ENCODE results near the gene CAMSAP2.

Gene CAMSAP2

DNA sequence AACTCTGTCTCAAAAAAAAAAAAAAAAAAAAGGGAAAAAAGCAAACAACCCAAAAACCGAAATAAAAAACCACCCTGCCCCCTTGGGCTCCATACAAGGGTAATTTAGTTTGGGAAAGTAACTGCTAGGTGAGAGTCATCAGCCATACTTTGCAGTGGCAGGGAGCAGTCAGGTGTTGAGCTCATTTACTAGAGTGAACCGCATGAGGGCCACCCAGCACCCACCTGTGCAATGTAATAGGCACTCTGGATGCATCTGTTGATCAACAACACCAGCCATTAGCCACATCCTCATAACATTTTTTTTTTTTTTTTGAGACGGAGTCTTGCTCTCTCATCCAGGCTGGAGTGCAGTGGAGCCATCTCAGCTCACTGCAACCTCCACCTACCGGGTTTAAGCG lies 165.1 kb downstream of the CAMSAP2 start:
- no peak for DNase-seq (ENCODE audit: low spot score)
- Mint-ChIP-seq H3K9me3 (no peaks in the 10 kb centered on the region), H3K27ac (no peak overlapping the region), H3K4me1 (ENCODE audit: low read depth) (peaks cover 9% of the 10 kb centered on the region), H3K4me3 (no peak overlapping the region), H3K36me3 (ENCODE audit: low read depth) (no peaks in the 10 kb centered on the region), H3K27me3 (ENCODE audit: low read depth) (peaks cover 37% of the 10 kb centered on the region)

GRCh38 chr1:200904772-200905171 lies 166.1 kb downstream of the CAMSAP2 start:
- Mint-ChIP-seq H3K36me3 (ENCODE audit: low read depth) (no peaks in the 10 kb centered on the region), H3K9me3 (no peaks in the 10 kb centered on the region), H3K27ac (no peak overlapping the region), H3K4me1 (ENCODE audit: low read depth) (peaks cover 9% of the 10 kb centered on the region), H3K4me3 (no peak overlapping the region), H3K27me3 (ENCODE audit: low read depth) (peaks cover 41% of the 10 kb centered on the region)
- DNase-seq (ENCODE audit: low spot score), result no peak

GRCh38 chr1:200905411-200906052 lies 166.8 kb downstream of the CAMSAP2 start:
- peak; percentile 49 for DNase-seq (ENCODE audit: low spot score)
- Mint-ChIP-seq H3K9me3 (no peaks in the 10 kb centered on the region), H3K4me1 (ENCODE audit: low read depth) (peaks cover 9% of the 10 kb centered on the region), H3K4me3 (no peak overlapping the region), H3K27me3 (ENCODE audit: low read depth) (peaks cover 48% of the 10 kb centered on the region), H3K27ac (no peak overlapping the region), H3K36me3 (ENCODE audit: low read depth) (no peaks in the 10 kb centered on the region)

GRCh38 chr1:200906491-200906890 lies 167.8 kb downstream of the CAMSAP2 start:
- peaks cover 46% of the 10 kb centered on the region for H3K27me3 Mint-ChIP-seq (ENCODE audit: low read depth)
- no peak for DNase-seq (ENCODE audit: low spot score)
- no peaks in the 10 kb centered on the region for H3K36me3 Mint-ChIP-seq (ENCODE audit: low read depth)
- H3K4me3 Mint-ChIP-seq, result no peak overlapping the region
- peaks cover 9% of the 10 kb centered on the region for H3K4me1 Mint-ChIP-seq (ENCODE audit: low read depth)
- no peak overlapping the region for H3K27ac Mint-ChIP-seq
- no peaks in the 10 kb centered on the region for H3K9me3 Mint-ChIP-seq

DNA sequence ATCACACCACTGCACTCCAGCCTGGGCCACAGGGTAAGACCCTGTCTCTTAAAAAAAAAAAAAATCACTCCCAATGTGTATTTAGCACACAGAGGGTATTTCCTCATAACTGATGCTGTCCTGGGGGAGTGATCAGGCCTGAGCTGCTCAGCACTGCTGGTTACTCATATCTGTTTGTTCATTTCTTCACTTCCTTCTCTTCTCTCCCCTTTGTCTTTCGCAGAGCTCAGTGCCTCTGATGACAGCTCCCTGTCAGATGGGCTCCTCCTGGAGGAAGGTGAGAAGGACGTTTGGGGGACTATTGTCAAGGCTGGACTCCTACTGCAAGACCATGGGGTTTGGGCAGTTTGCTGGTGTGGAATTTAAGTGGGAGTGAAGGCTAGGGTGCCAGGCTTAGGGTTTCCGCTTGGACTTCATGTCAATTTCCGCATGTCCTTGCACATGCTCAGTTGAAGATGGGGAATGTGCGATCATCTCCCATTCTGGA lies 169.0 kb downstream of the CAMSAP2 start:
- Mint-ChIP-seq H3K4me1 (ENCODE audit: low read depth) (peaks cover 9% of the 10 kb centered on the region), H3K9me3 (no peaks in the 10 kb centered on the region), H3K4me3 (no peak overlapping the region), H3K36me3 (ENCODE audit: low read depth) (no peaks in the 10 kb centered on the region), H3K27ac (peak overlapping the region; percentile 18), H3K27me3 (ENCODE audit: low read depth) (peaks cover 41% of the 10 kb centered on the region)
- DNase-seq (ENCODE audit: low spot score), result no peak

- Mint-ChIP-seq H3K27me3 (ENCODE audit: low read depth) (peaks cover 39% of the 10 kb centered on the region), H3K27ac (no peak overlapping the region), H3K9me3 (no peaks in the 10 kb centered on the region), H3K4me3 (no peak overlapping the region), H3K36me3 (ENCODE audit: low read depth) (no peaks in the 10 kb centered on the region), H3K4me1 (ENCODE audit: low read depth) (peaks cover 9% of the 10 kb centered on the region)
- no peak for DNase-seq (ENCODE audit: low spot score)
Observed at GRCh38 chr1:200908191-200908868, 169.6 kb downstream of the CAMSAP2 start.

GRCh38 chr1:200909071-200909470 lies 170.4 kb downstream of the CAMSAP2 start:
- no peaks in the 10 kb centered on the region for H3K9me3 Mint-ChIP-seq
- no peak overlapping the region for H3K4me3 Mint-ChIP-seq
- H3K4me1 Mint-ChIP-seq (ENCODE audit: low read depth), result peaks cover 9% of the 10 kb centered on the region
- peaks cover 39% of the 10 kb centered on the region for H3K27me3 Mint-ChIP-seq (ENCODE audit: low read depth)
- H3K36me3 Mint-ChIP-seq (ENCODE audit: low read depth), result no peaks in the 10 kb centered on the region
- DNase-seq (ENCODE audit: low spot score), result no peak
- H3K27ac Mint-ChIP-seq, result no peak overlapping the region

GRCh38 chr1:200909757-200910239 lies 171.1 kb downstream of the CAMSAP2 start:
- Mint-ChIP-seq H3K4me3 (no peak overlapping the region), H3K27ac (no peak overlapping the region), H3K36me3 (ENCODE audit: low read depth) (no peaks in the 10 kb centered on the region), H3K9me3 (no peaks in the 10 kb centered on the region), H3K27me3 (ENCODE audit: low read depth) (peaks cover 39% of the 10 kb centered on the region), H3K4me1 (ENCODE audit: low read depth) (peaks cover 9% of the 10 kb centered on the region)
- no peak for DNase-seq (ENCODE audit: low spot score)

All from T-helper 2 cell treated with Interferon-gamma antibody and Interleukin-4, amounts not matched to agents 5 μg/mL and 100 μg/mL, for 36 hours (primary cell).